ENCODE data around the gene GTPBP1.

DNA sequence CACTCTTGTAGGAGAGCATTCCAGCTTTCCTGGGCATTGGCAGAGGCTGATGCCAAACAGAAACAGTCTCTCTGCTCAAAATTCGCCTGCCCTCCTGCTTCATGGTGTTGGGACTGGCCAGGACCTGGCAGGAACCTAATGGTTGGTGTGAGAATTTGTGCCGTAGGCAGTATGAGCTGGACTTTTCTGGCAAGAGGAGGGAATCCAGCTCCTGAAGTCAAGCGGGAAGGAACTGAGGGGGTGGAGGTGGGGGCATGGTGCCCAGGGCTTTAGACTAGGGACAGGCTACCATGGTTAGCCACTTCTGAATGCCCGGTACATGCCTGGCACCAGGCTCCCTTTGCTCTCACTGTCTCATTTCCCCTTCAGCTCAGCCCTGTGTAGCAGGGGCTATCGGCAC is 30.9 kb upstream of the GTPBP1 start:
- TF ChIP-seq CTCF (IDR thresholded peaks at IDR 0.05; ENCODE audit: insufficient read depth, low read length, poor library complexity, severe bottlenecking): no peak
- TF ChIP-seq EZH2phosphoT487 (conservative IDR thresholded peaks at IDR 0.05; ENCODE audit: low read length): no peak

Measured in SU-DHL-6 (cell line).